Duodenal mucosa (tissue), 2 donors: Measurements from ENCODE around the gene BCAS4.

Experiments used
- H3K27ac ChIP-seq: one replicate; pipeline ENCODE4 v1.7.0; 2013; ENCODE audit warnings: low read depth, low read length
- H3K27me3 ChIP-seq, 2 donors: one replicate each; pipeline ENCODE4 v1.7.0; 2013; ENCODE audit warnings: low read length in 2 of 2, control low read depth in 1 of 2; ENCODE audit not compliant: insufficient read depth in 2 of 2, control insufficient read depth in 1 of 2
- H3K36me3 ChIP-seq, 2 donors: one replicate each; pipeline ENCODE4 v1.7.0; 2013; ENCODE audit warnings: low read length in 2 of 2, control low read depth in 1 of 2; ENCODE audit not compliant: insufficient read depth in 2 of 2, control insufficient read depth in 1 of 2
- H3K4me1 ChIP-seq, 2 donors: one replicate each; pipeline ENCODE4 v1.7.0; 2013; ENCODE audit warnings: low read length in 2 of 2, control low read depth in 1 of 2; ENCODE audit not compliant: insufficient read depth in 2 of 2, control insufficient read depth in 1 of 2
- H3K4me3 ChIP-seq, 2 donors: one replicate each; pipeline ENCODE4 v1.7.0; 2013; ENCODE audit warnings: low read length in 2 of 2, low read depth in 1 of 2
- H3K9ac ChIP-seq, 2 donors: one replicate each; pipeline ENCODE4 v1.7.0; 2013; ENCODE audit warnings: low read length in 2 of 2, low read depth in 1 of 2
- H3K9me3 ChIP-seq, 2 donors: one replicate each; pipeline ENCODE4 v1.7.0; 2013; ENCODE audit warnings: low read length in 2 of 2, control low read depth in 1 of 2; ENCODE audit not compliant: control insufficient read depth in 1 of 2

BCAS4 gene

GRCh38 chr20:50854506-50855249 is 59.8 kb downstream of the BCAS4 start:
- H3K27ac ChIP-seq = no peak overlapping the region
- H3K4me1 ChIP-seq = peaks cover 16 to 21% of the 10 kb centered on the region in 2 donors
- no peaks in the 10 kb centered on the region for H3K9me3 ChIP-seq
- H3K27me3 ChIP-seq = no peaks in the 10 kb centered on the region
- no peak overlapping the region for H3K9ac ChIP-seq
- no peaks in the 10 kb centered on the region for H3K36me3 ChIP-seq
- H3K4me3 ChIP-seq = no peak overlapping the region

GRCh38 chr20:50855498-50856474 is 60.9 kb downstream of the BCAS4 start:
- Histone ChIP-seq H3K27me3 (no peaks in the 10 kb centered on the region), H3K27ac (no peak overlapping the region), H3K36me3 (no peaks in the 10 kb centered on the region), H3K9ac (peak overlapping the region; percentile 8 to 19), H3K4me1 (peaks cover 16 to 21% of the 10 kb centered on the region in 2 donors), H3K4me3 (no peak overlapping the region), H3K9me3 (no peaks in the 10 kb centered on the region)

DNA sequence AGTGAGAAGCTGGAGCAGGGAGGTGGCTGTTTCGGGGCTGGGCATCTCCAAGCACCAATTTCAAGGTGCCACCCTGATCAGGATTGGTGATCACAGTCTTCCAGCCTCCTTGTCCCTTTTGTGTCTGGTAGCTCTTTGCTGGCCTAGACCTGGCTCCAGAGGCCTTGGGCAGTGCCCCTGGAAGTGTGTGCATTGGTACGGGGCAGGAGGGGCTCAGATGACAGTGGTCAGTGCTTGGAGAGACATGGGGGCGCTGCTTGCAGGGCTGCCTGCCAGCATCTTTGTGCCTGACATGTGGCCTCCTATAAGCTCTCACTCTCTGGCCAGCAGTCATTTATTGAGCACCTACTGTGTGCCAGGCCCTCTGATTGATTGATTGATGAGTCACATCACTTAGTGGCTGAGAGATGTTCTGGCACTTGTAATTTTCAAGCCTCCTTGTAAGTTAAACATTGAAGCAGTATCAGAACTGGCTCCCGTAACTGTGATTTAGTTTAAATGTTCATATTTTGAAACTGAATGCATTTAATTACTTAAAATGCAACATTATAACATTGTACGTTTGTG is 61.7 kb downstream of the BCAS4 start:
- Histone ChIP-seq H3K27ac (no peak overlapping the region), H3K36me3 (no peaks in the 10 kb centered on the region), H3K4me1 (peaks cover 16 to 21% of the 10 kb centered on the region in 2 donors), H3K27me3 (no peaks in the 10 kb centered on the region), H3K4me3 (no peak overlapping the region), H3K9ac (no peak overlapping the region), H3K9me3 (no peaks in the 10 kb centered on the region)

- no peak overlapping the region for H3K27ac ChIP-seq
- no peaks in the 10 kb centered on the region for H3K27me3 ChIP-seq
- no peak overlapping the region for H3K9ac ChIP-seq
- no peak overlapping the region for H3K4me3 ChIP-seq
- no peaks in the 10 kb centered on the region for H3K9me3 ChIP-seq
- peaks cover 16 to 21% of the 10 kb centered on the region in 2 donors for H3K4me1 ChIP-seq
- no peaks in the 10 kb centered on the region for H3K36me3 ChIP-seq
Measured at GRCh38 chr20:50857348-50857747, 62.5 kb downstream of the BCAS4 start.

DNA sequence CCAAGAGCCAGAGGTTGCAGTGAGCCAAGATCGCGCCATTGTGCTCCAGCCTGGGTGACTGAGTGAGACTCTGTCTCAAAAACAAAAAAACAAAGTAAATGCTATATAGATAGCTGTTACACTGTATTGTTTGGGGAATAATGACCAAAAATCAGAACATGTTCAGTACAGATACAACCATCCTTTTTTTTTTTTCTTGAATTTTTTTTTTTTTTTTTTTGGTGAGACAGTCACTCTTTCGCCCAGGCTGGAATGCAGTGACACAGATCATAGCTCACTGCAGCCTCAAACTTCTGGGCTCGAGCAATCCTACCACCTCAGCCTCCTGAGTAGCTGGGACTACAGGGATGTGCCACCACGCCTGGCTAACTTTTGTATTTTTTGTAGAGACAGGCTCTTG is 63.7 kb downstream of the BCAS4 start:
- Histone ChIP-seq H3K4me1 (peaks cover 16 to 21% of the 10 kb centered on the region in 2 donors), H3K27me3 (no peaks in the 10 kb centered on the region), H3K36me3 (no peaks in the 10 kb centered on the region), H3K27ac (no peak overlapping the region), H3K9me3 (no peaks in the 10 kb centered on the region), H3K9ac (no peak overlapping the region), H3K4me3 (no peak overlapping the region)

GRCh38 chr20:50859161-50859560 is 64.3 kb downstream of the BCAS4 start:
- Histone ChIP-seq H3K9ac (no peak overlapping the region), H3K4me3 (no peak overlapping the region), H3K4me1 (peaks cover 16 to 21% of the 10 kb centered on the region in 2 donors), H3K9me3 (no peaks in the 10 kb centered on the region), H3K27me3 (no peaks in the 10 kb centered on the region), H3K27ac (no peak overlapping the region), H3K36me3 (no peaks in the 10 kb centered on the region)

DNA sequence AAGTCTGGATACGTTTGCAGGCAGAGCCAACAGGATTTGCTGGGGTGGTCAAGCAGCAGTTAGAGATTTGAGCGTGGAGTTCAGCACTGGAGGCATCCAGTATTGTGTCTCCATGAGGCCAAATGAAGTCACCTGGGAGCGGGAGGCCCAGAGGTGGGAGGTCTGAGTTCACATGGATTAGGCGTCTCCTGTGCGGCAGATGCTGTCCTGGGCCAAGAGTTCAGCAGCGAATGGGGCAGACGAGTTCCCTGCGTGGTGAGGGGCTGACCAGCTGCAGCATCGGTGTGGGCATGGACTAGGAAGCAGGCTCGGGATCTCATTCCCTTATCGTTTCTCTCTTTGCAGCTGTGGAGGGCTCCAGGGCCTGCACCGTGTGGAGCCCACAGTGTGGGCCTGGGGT is 66.2 kb downstream of the BCAS4 start:
- H3K4me1 ChIP-seq = peaks cover 7 to 9% of the 10 kb centered on the region in 2 donors
- no peaks in the 10 kb centered on the region for H3K36me3 ChIP-seq

GRCh38 chr20:50862546-50862945 is 67.7 kb downstream of the BCAS4 start:
- H3K36me3 ChIP-seq = no peaks in the 10 kb centered on the region
- H3K9me3 ChIP-seq = no peaks in the 10 kb centered on the region
- no peaks in the 10 kb centered on the region for H3K27me3 ChIP-seq
- H3K4me1 ChIP-seq = no peaks in the 10 kb centered on the region
- H3K4me3 ChIP-seq = no peak overlapping the region
- no peak overlapping the region for H3K27ac ChIP-seq
- H3K9ac ChIP-seq = no peak overlapping the region

More for the DNA sequence above, 66.2 kb downstream of the BCAS4 start:
- Histone ChIP-seq H3K4me3 (no peak overlapping the region), H3K27me3 (no peaks in the 10 kb centered on the region), H3K9me3 (no peaks in the 10 kb centered on the region), H3K27ac (no peak overlapping the region), H3K9ac (no peak overlapping the region)

DNA sequence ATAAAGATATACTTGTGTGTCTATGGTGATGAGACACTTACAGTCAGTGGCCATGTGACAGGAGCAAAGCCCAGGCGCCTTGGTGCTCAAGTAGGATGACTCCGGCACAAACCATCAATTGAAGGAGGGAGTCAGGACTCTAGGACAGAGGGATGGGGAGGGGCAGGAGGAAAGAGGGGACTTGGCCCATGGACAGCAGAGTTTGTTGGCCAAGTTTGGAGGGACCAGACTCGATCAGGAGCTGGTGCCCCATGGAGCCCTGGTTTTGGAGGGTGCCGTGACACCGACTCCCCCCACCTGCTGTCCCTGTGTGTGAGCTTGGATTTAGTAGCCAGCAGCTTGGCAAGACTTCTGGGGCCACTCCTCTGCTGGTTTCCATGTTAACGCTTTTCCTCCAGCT is 70.3 kb downstream of the BCAS4 start:
- peaks cover 0 to 4% of the 10 kb centered on the region in 2 donors for H3K4me1 ChIP-seq
- H3K27me3 ChIP-seq = no peaks in the 10 kb centered on the region
- H3K4me3 ChIP-seq = no peak overlapping the region
- no peaks in the 10 kb centered on the region for H3K36me3 ChIP-seq
- H3K9ac ChIP-seq = no peak overlapping the region
- no peaks in the 10 kb centered on the region for H3K9me3 ChIP-seq
- no peak overlapping the region for H3K27ac ChIP-seq

DNA sequence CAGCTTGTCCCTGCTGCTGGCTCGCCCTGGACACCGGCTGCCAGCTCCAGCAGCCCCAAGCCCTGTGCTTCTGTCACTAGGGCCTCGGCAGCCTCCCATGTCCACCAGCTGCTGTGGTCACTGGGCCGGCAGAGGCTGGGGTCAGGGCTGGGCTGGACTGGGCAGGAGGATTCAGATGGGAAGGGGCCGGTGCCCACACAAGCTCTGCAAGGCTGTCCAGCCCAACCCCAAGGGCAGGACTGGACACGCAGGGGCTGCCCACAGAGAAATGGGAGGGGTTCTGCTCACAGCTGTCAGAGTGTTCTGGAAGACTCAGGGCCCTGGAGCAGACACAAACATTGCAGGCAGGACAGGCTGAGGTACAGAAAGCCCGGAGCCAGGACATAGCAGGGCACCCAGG is 70.7 kb downstream of the BCAS4 start:
- H3K9me3 ChIP-seq = no peaks in the 10 kb centered on the region
- H3K9ac ChIP-seq = no peak overlapping the region
- H3K27ac ChIP-seq = no peak overlapping the region

More for the DNA sequence above, 70.7 kb downstream of the BCAS4 start:
- peaks cover 0 to 4% of the 10 kb centered on the region in 2 donors for H3K4me1 ChIP-seq
- no peaks in the 10 kb centered on the region for H3K36me3 ChIP-seq
- no peaks in the 10 kb centered on the region for H3K27me3 ChIP-seq
- no peak overlapping the region for H3K4me3 ChIP-seq
